ENCODE measurements around the gene KCTD15. TPM values are rescaled to one million over a fixed set of nuclear protein-coding genes. Genes with fewer than 3 reads are reported as not detected.

The KCTD15 gene
- total and polyA plus RNA-seq, 4 donors, result 0.89 to 13.8 (median 8.1) TPM

GRCh38 chr19:33798681-33799111 is 2.0 kb downstream of the KCTD15 start:
- peaks cover 4 to 20% (median 9%) of the 10 kb centered on the region in 4 donors for H3K4me1 ChIP-seq (ENCODE audit: control insufficient read depth in 4 of 4, insufficient read depth in 4 of 4, low read length in 3 of 4)
- peak overlapping the region in 2 of 3 donors; percentile 20 to 77 for H3K4me3 ChIP-seq (ENCODE audit: low read depth in 1 of 3, low read length in 3 of 3)
- TF ChIP-seq HNF4G (IDR thresholded peaks at IDR 0.05) (no peak), FOXA2 (IDR thresholded peaks at IDR 0.05) (no peak), RAD21 (IDR thresholded peaks at IDR 0.05) (peak in 1 of 2 donors; percentile 6)
- TF ChIP-seq, protein P1, sequence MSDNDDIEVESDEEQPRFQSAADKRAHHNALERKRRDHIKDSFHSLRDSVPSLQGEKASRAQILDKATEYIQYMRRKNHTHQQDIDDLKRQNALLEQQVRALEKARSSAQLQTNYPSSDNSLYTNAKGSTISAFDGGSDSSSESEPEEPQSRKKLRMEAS (IDR thresholded peaks at IDR 0.05), result no peak
- H3K27ac ChIP-seq (ENCODE audit: low read depth in 1 of 2, low read length in 2 of 2), result peak overlapping the region; percentile 42 to 71
- H3K9me3 ChIP-seq (ENCODE audit: control insufficient read depth in 4 of 4, low read length in 3 of 4), result no peaks in the 10 kb centered on the region
- no peak for DNase-seq (ENCODE audit: low spot score)
- peaks cover 0 to 8% (median 0%) of the 10 kb centered on the region in 4 donors for H3K27me3 ChIP-seq (ENCODE audit: control insufficient read depth in 4 of 4, insufficient read depth in 4 of 4, low read length in 3 of 4)
- H3K9ac ChIP-seq (ENCODE audit: low read depth in 1 of 2, low read length in 2 of 2), result no peak overlapping the region
- no peaks in the 10 kb centered on the region for H3K36me3 ChIP-seq (ENCODE audit: control insufficient read depth in 4 of 4, insufficient read depth in 3 of 4, low read depth in 1 of 4, low read length in 3 of 4)
- WGBS, result 59% methylated on average over 12 of the region's 12 CpGs

- no peak overlapping the region for H3K27ac ChIP-seq (ENCODE audit: low read depth in 1 of 2, low read length in 2 of 2)
Measured at GRCh38 chr19:33799476-33799875, 2.8 kb downstream of the KCTD15 start.

More at GRCh38 chr19:33799476-33799875, 2.8 kb downstream of the KCTD15 start:
- H3K4me1 ChIP-seq (ENCODE audit: control insufficient read depth in 4 of 4, insufficient read depth in 4 of 4, low read length in 3 of 4), result peaks cover 9 to 24% (median 12%) of the 10 kb centered on the region in 4 donors
- no peaks in the 10 kb centered on the region for H3K36me3 ChIP-seq (ENCODE audit: control insufficient read depth in 4 of 4, insufficient read depth in 3 of 4, low read depth in 1 of 4, low read length in 3 of 4)
- no peak for DNase-seq (ENCODE audit: low spot score)
- peaks cover 0 to 3% (median 0%) of the 10 kb centered on the region in 4 donors for H3K27me3 ChIP-seq (ENCODE audit: control insufficient read depth in 4 of 4, insufficient read depth in 4 of 4, low read length in 3 of 4)
- WGBS, result 80% methylated on average over 5 of the region's 5 CpGs
- no peaks in the 10 kb centered on the region for H3K9me3 ChIP-seq (ENCODE audit: control insufficient read depth in 4 of 4, low read length in 3 of 4)
- H3K4me3 ChIP-seq (ENCODE audit: low read depth in 1 of 3, low read length in 3 of 3), result no peak overlapping the region
- no peak overlapping the region for H3K9ac ChIP-seq (ENCODE audit: low read depth in 1 of 2, low read length in 2 of 2)
- TF ChIP-seq FOXA1 (IDR thresholded peaks at IDR 0.05) (no peak), TAF1 (conservative IDR thresholded peaks at IDR 0.05) (no peak), RXRA (IDR thresholded peaks at IDR 0.05) (no peak), FOXA2 (IDR thresholded peaks at IDR 0.05) (no peak), RAD21 (IDR thresholded peaks at IDR 0.05) (no peak), NR2F2 (IDR thresholded peaks at IDR 0.05) (no peak), ATF3 (IDR thresholded peaks at IDR 0.05) (no peak), HNF4A (conservative IDR thresholded peaks at IDR 0.05) (no peak), GABPA (IDR thresholded peaks at IDR 0.05 in 1 of 2, conservative IDR thresholded peaks at IDR 0.05 in 1 of 2) (no peak), JUND (IDR thresholded peaks at IDR 0.05) (no peak), YY1 (IDR thresholded peaks at IDR 0.05) (no peak), EGR1 (IDR thresholded peaks at IDR 0.05; ENCODE audit: low read depth in 2 of 2) (no peak), SP1 (IDR thresholded peaks at IDR 0.05) (no peak), HNF4G (IDR thresholded peaks at IDR 0.05) (no peak)
- TF ChIP-seq, protein P2, sequence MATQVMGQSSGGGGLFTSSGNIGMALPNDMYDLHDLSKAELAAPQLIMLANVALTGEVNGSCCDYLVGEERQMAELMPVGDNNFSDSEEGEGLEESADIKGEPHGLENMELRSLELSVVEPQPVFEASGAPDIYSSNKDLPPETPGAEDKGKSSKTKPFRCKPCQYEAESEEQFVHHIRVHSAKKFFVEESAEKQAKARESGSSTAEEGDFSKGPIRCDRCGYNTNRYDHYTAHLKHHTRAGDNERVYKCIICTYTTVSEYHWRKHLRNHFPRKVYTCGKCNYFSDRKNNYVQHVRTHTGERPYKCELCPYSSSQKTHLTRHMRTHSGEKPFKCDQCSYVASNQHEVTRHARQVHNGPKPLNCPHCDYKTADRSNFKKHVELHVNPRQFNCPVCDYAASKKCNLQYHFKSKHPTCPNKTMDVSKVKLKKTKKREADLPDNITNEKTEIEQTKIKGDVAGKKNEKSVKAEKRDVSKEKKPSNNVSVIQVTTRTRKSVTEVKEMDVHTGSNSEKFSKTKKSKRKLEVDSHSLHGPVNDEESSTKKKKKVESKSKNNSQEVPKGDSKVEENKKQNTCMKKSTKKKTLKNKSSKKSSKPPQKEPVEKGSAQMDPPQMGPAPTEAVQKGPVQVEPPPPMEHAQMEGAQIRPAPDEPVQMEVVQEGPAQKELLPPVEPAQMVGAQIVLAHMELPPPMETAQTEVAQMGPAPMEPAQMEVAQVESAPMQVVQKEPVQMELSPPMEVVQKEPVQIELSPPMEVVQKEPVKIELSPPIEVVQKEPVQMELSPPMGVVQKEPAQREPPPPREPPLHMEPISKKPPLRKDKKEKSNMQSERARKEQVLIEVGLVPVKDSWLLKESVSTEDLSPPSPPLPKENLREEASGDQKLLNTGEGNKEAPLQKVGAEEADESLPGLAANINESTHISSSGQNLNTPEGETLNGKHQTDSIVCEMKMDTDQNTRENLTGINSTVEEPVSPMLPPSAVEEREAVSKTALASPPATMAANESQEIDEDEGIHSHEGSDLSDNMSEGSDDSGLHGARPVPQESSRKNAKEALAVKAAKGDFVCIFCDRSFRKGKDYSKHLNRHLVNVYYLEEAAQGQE (IDR thresholded peaks at IDR 0.05), result no peak
- TF ChIP-seq, protein P3, sequence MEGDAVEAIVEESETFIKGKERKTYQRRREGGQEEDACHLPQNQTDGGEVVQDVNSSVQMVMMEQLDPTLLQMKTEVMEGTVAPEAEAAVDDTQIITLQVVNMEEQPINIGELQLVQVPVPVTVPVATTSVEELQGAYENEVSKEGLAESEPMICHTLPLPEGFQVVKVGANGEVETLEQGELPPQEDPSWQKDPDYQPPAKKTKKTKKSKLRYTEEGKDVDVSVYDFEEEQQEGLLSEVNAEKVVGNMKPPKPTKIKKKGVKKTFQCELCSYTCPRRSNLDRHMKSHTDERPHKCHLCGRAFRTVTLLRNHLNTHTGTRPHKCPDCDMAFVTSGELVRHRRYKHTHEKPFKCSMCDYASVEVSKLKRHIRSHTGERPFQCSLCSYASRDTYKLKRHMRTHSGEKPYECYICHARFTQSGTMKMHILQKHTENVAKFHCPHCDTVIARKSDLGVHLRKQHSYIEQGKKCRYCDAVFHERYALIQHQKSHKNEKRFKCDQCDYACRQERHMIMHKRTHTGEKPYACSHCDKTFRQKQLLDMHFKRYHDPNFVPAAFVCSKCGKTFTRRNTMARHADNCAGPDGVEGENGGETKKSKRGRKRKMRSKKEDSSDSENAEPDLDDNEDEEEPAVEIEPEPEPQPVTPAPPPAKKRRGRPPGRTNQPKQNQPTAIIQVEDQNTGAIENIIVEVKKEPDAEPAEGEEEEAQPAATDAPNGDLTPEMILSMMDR (IDR thresholded peaks at IDR 0.05; ENCODE audit: low read depth, low read length, missing input control), result no peak
- TF ChIP-seq, protein P4, sequence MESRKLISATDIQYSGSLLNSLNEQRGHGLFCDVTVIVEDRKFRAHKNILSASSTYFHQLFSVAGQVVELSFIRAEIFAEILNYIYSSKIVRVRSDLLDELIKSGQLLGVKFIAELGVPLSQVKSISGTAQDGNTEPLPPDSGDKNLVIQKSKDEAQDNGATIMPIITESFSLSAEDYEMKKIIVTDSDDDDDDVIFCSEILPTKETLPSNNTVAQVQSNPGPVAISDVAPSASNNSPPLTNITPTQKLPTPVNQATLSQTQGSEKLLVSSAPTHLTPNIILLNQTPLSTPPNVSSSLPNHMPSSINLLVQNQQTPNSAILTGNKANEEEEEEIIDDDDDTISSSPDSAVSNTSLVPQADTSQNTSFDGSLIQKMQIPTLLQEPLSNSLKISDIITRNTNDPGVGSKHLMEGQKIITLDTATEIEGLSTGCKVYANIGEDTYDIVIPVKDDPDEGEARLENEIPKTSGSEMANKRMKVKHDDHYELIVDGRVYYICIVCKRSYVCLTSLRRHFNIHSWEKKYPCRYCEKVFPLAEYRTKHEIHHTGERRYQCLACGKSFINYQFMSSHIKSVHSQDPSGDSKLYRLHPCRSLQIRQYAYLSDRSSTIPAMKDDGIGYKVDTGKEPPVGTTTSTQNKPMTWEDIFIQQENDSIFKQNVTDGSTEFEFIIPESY (IDR thresholded peaks at IDR 0.05), result no peak
- TF ChIP-seq, protein P1 (IDR thresholded peaks at IDR 0.05), result no peak
